Measurements from ENCODE around the gene ZNF784. TPM values are rescaled to one million over a fixed set of nuclear protein-coding genes. Genes with fewer than 3 reads are reported as not detected.

Gene ZNF784
- total and polyA plus RNA-seq, 2 of the 4 experiments (the other 2 are of a cell fraction), result 2.5 to 3.7 TPM

- Histone ChIP-seq H3K9ac (ENCODE audit: low read depth, low read length) (no peak overlapping the region), H2BK15ac (ENCODE audit: low read depth, low read length) (no peak overlapping the region), H3K14ac (replicated peaks; ENCODE audit: low read depth, low read length) (no peak overlapping the region), H3K4me3 (ENCODE audit: insufficient read depth, low read depth, low read length) (no peak overlapping the region), H3K4ac (ENCODE audit: low read depth, low read length) (no peak overlapping the region), H3K36me3 (ENCODE audit: control insufficient read depth, insufficient read depth, low read length) (peaks cover 39% of the 10 kb centered on the region), H2BK120ac (ENCODE audit: low read depth, low read length) (no peak overlapping the region), H4K91ac (ENCODE audit: insufficient read depth, low read depth, low read length) (no peak overlapping the region), H3K9me1 (ENCODE audit: insufficient read depth, low read length) (peaks cover 9% of the 10 kb centered on the region; the same call in 1 of the 2 replicates), H2AK5ac (ENCODE audit: low read depth, low read length) (no peak overlapping the region), H3K27ac (ENCODE audit: insufficient read depth, low read length) (no peak overlapping the region), H3K4me2 (ENCODE audit: low read depth, low read length) (no peak overlapping the region), H3K27me3 (ENCODE audit: control insufficient read depth, insufficient read depth, low read length) (no peaks in the 10 kb centered on the region), H3K18ac (ENCODE audit: low read depth, low read length) (no peak overlapping the region), H3K9me3 (ENCODE audit: control insufficient read depth, insufficient read depth, low read length) (peaks cover 5% of the 10 kb centered on the region; the same call in 1 of the 2 replicates), H4K8ac (ENCODE audit: low read depth in 2 of 2, low read length in 2 of 2) (no peak overlapping the region), H3K56ac (ENCODE audit: extremely low read depth, insufficient read depth, low read length) (no peak overlapping the region), H3K79me1 (ENCODE audit: low read depth in 1 of 2, low read length in 2 of 2) (peaks cover 44 to 67% of the 10 kb centered on the region in 2 experiments), H2AK9ac (replicated peaks; ENCODE audit: low read depth, low read length, poor library complexity) (peak overlapping the region; percentile 55), H3K23ac (ENCODE audit: low read depth, low read length) (no peak overlapping the region), H4K5ac (ENCODE audit: low read depth, low read length) (no peak overlapping the region), H2BK20ac (ENCODE audit: low read depth, low read length) (no peak overlapping the region), H2AFZ (replicated peaks; ENCODE audit: low read length, poor library complexity) (no peak overlapping the region), H2BK5ac (ENCODE audit: low read depth, low read length, poor library complexity, severe bottlenecking) (no peak overlapping the region), H3K4me1 (ENCODE audit: control insufficient read depth, insufficient read depth, low read length) (peaks cover 4% of the 10 kb centered on the region; the same call in 1 of the 2 replicates), H4K20me1 (ENCODE audit: insufficient read depth, low read length) (peaks cover 33% of the 10 kb centered on the region)
- DNase-seq (no peak), ATAC-seq (ENCODE audit: low read depth) (no peak)
- TF ChIP-seq NFE2L2 (IDR thresholded peaks at IDR 0.05; ENCODE audit: low read depth, low read length), result no peak
- TF ChIP-seq CHD1 (IDR thresholded peaks at IDR 0.05; ENCODE audit: low read depth, low read length), result no peak
- TF ChIP-seq MXI1 (IDR thresholded peaks at IDR 0.05; ENCODE audit: borderline replicate concordance, low read depth, low read length), result no peak
- no peak for TF ChIP-seq CEBPB (IDR thresholded peaks at IDR 0.05; ENCODE audit: low read depth, low read length)
- no peak for TF ChIP-seq MAZ (IDR thresholded peaks at IDR 0.05; ENCODE audit: borderline replicate concordance, low read depth, low read length)
- TF ChIP-seq ELK1 (IDR thresholded peaks at IDR 0.05; ENCODE audit: borderline replicate concordance, low read depth, low read length), result no peak
- no peak for TF ChIP-seq CTCF (conservative IDR thresholded peaks at IDR 0.05; ENCODE audit: low read depth, low read length)
- in situ Hi-C loops (cut with MboI; ENCODE audit: low sequenced_read_pairs), result no loop called here
- WGBS, 2 experiments (ENCODE audit: extremely low coverage in 2 of 2, insufficient read length in 1 of 2), result 89% methylated on average over 5 of the region's 15 CpGs; no CpG with 5 or more reads in 1 of the 2 experiments
- dilution Hi-C loops (cut with HindIII; ENCODE audit: low sequenced_read_pairs, unreplicated experiment), result no loop called here
- ChIA-PET CTCF (interaction anchor here (0.5 to 0.6 kb wide), 2 partner anchors 96 to 121 kb away, joined by 3 to 7 read pairs; no protein-coding TSS in a partner anchor), POLR2A (ENCODE audit: unreplicated experiment) (no interaction called here)
- BruUV-seq (replicated peaks), result no TSS peak
- intact Hi-C loops (cut with micrococcal nuclease), result no loop called here
Measured at GRCh38 chr19:55611300-55611982, 12.9 kb downstream of the ZNF784 start.

All from IMR-90 (cell line).